Transverse colon (tissue), 3 donors: ENCODE data around the gene MYCBP2.

ENCODE experiments used
- CTCF ChIP-seq, 5 experiments: fragments of 200-600 bp in 3 of 5; fragments of 450-650 bp in 2 of 5; sonication (generic) in 3 of 5; IDR thresholded peaks; 1 replicate in 2 of 5; 2 replicates in 3 of 5; pipeline ENCODE4 v1.5.1; 2016 to 2017; ENCODE audit warnings: antibody characterized with exemption in 5 of 5, inconsistent platforms in 3 of 5, mild to moderate bottlenecking in 2 of 5, moderate library complexity in 1 of 5
- EP300 ChIP-seq: sonication (generic); formaldehyde crosslinking; IDR thresholded peaks from one replicate; pipeline ENCODE4 v1.6.1; 2017; ENCODE audit warnings: antibody characterized with exemption, low read depth
- POLR2A ChIP-seq: fragments of 450-650 bp; IDR thresholded peaks from one replicate; pipeline ENCODE4 v1.6.1; 2016; ENCODE audit warnings: antibody characterized with exemption, mild to moderate bottlenecking, moderate library complexity

DNA sequence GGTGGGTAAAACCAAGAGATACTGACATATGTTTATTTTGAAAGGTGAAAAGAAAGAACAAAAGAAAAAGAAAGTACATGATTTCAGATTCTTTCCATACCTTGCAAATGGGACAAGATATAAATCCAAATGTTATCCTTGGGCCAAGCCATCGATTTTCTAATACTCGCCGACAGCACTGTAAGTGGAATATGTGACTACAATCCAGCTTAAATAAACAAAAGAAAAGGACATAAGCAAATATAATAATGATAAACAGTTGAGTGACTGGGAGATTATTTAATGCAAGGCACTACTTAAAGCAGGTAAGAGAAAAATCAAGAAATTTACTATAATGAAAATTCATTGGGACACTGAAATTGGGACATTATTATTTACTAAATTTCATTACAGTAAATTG is 270.0 kb downstream of the MYCBP2 start:
- TF ChIP-seq CTCF (IDR thresholded peaks at IDR 0.05) (no peak), POLR2A (no peak), EP300 (no peak)
